BE2C (cell line): ENCODE data around the gene DCLK1.

ENCODE experiments used
- DNase-seq: peaks from one replicate; pipeline ENCODE4 v3.0.0-alpha.2; 2020
- H3K27me3 ChIP-seq: fragments of 250-450 bp; sonication (Bioruptor Pico); 2 replicates; pipeline ENCODE4 v1.5.1; 2020; ENCODE audit warnings: mild to moderate bottlenecking
- H3K36me3 ChIP-seq: fragments of 250-450 bp; sonication (Bioruptor Pico); 2 replicates; pipeline ENCODE4 v1.5.1; 2020; ENCODE audit warnings: mild to moderate bottlenecking
- H3K4me1 ChIP-seq: fragments of 250-450 bp; sonication (Bioruptor Pico); 2 replicates; pipeline ENCODE4 v1.5.1; 2020
- H3K4me3 ChIP-seq: 2 replicates; pipeline ENCODE4 v1.5.1; 2011; ENCODE audit warnings: low read depth, low read length
- H3K9me3 ChIP-seq: fragments of 250-450 bp; sonication (Bioruptor Pico); 2 replicates; pipeline ENCODE4 v1.5.1; 2020
- CTCF ChIP-seq: IDR thresholded peaks from 2 replicates; pipeline ENCODE4 v1.5.1; 2012; ENCODE audit warnings: mild to moderate bottlenecking, low read depth, low read length

Gene DCLK1

GRCh38 chr13:35894636-35895035 lies 236.5 kb downstream of the DCLK1 start:
- DNase-seq, result no peak
- H3K9me3 ChIP-seq, result no peaks in the 10 kb centered on the region

GRCh38 chr13:35892837-35893814 lies 238.1 kb downstream of the DCLK1 start:
- DNase-seq, result no peak
- Histone ChIP-seq H3K36me3 (no peaks in the 10 kb centered on the region), H3K4me1 (peaks cover 6% of the 10 kb centered on the region), H3K9me3 (no peaks in the 10 kb centered on the region), H3K4me3 (no peak overlapping the region), H3K27me3 (no peaks in the 10 kb centered on the region)
- TF ChIP-seq CTCF, result no peak

More at GRCh38 chr13:35894636-35895035, 236.5 kb downstream of the DCLK1 start:
- H3K4me3 ChIP-seq, result no peak overlapping the region
- H3K27me3 ChIP-seq, result no peaks in the 10 kb centered on the region
- H3K36me3 ChIP-seq, result no peaks in the 10 kb centered on the region
- no peak for TF ChIP-seq CTCF
- H3K4me1 ChIP-seq, result no peaks in the 10 kb centered on the region

- DNase-seq, result no peak
- Histone ChIP-seq H3K4me3 (no peak overlapping the region), H3K36me3 (no peaks in the 10 kb centered on the region), H3K27me3 (no peaks in the 10 kb centered on the region), H3K9me3 (no peaks in the 10 kb centered on the region), H3K4me1 (peaks cover 15% of the 10 kb centered on the region)
- TF ChIP-seq CTCF, result no peak
Observed at GRCh38 chr13:35891507-35892441, 239.4 kb downstream of the DCLK1 start.

- DNase-seq, result no peak
- Histone ChIP-seq H3K27me3 (no peaks in the 10 kb centered on the region), H3K4me1 (peaks cover 27% of the 10 kb centered on the region), H3K4me3 (no peak overlapping the region), H3K9me3 (no peaks in the 10 kb centered on the region), H3K36me3 (no peaks in the 10 kb centered on the region)
- TF ChIP-seq CTCF, result no peak
Observed at GRCh38 chr13:35889560-35889959, 241.6 kb downstream of the DCLK1 start.

- no peak for DNase-seq
- no peaks in the 10 kb centered on the region for H3K9me3 ChIP-seq
- no peaks in the 10 kb centered on the region for H3K36me3 ChIP-seq
- no peak overlapping the region for H3K4me3 ChIP-seq
- peaks cover 31% of the 10 kb centered on the region for H3K4me1 ChIP-seq
- H3K27me3 ChIP-seq, result no peaks in the 10 kb centered on the region
- no peak for TF ChIP-seq CTCF
Observed at GRCh38 chr13:35888981-35889380, 242.2 kb downstream of the DCLK1 start.
